HCT116 (cell line): ENCODE results near the gene THAP10. TPM values are rescaled to one million over a fixed set of nuclear protein-coding genes. Genes with fewer than 3 reads are reported as not detected.

Experiments used
- ATAC-seq: fragments of 200-7000 bp; cut with Tn5 transposase; 2 replicates; pipeline ENCODE4 v1.9.1; 2020; ENCODE audit warnings: mild to moderate bottlenecking, moderate library complexity
- BruUV-seq: library from RNA; stranded (reverse); fragments of 400-500 nt; replicated peaks from 2 replicates; lab custom pipeline; 2021; lab: Mats Ljungman, UMichigan
- CTCF ChIA-PET: fragments of 300-600 bp; sonication (Branson Sonifier 250); formaldehyde crosslinking; loops from one replicate; lab custom pipeline; 2021; ENCODE audit warnings: antibody characterized with exemption; lab: Charles Lee
- POLR2A ChIA-PET: fragments of 300-600, 350-600 bp; sonication (Branson Sonifier 250); formaldehyde crosslinking; loops from one replicate; lab custom pipeline; 2021; ENCODE audit warnings: antibody characterized with exemption; lab: Charles Lee
- RAD21 ChIA-PET, 2 experiments: fragments of 300-600 bp; sonication (Branson Sonifier 250); formaldehyde crosslinking; loops; one replicate each; lab custom pipeline; 2023; ENCODE audit warnings: low total read pairs in 2 of 2; ENCODE audit not compliant: uncharacterized antibody in 2 of 2, unreplicated experiment in 2 of 2, low non-redundant PET in 1 of 2; lab: Charles Lee
- DNase-seq: peaks from one replicate; pipeline ENCODE4 v3.0.0-alpha.2; 2010; ENCODE audit warnings: low read depth, low spot score
- H2AFZ ChIP-seq: fragments of 200-600 bp; shearing (Covaris generic), sonication (generic); 2 replicates; pipeline ENCODE4 v1.6.1; 2017; ENCODE audit warnings: low read depth, mixed run types, mixed read lengths, antibody characterized with exemption, low read length; ENCODE audit not compliant: poor library complexity, severe bottlenecking
- H3K27ac ChIP-seq: 2 replicates; pipeline ENCODE4 v1.5.1; 2012; ENCODE audit warnings: low read depth, low read length
- H3K27me3 ChIP-seq: fragments of 200-600 bp; sonication (generic); 2 replicates; pipeline ENCODE4 v1.6.1; 2016; ENCODE audit warnings: mixed run types, low read length, mixed read lengths; ENCODE audit not compliant: insufficient read depth
- H3K36me3 ChIP-seq, 2 experiments: fragments of 200-500 bp in 1 of 2; fragments of 200-600 bp in 1 of 2; sonication (Bioruptor generic) in 1 of 2; sonication (generic) in 1 of 2; 2 replicates each; pipeline versions ENCODE4 v1.5.1 to v1.6.1; 2014 to 2016; ENCODE audit warnings: low read length in 2 of 2, inconsistent platforms in 1 of 2, mixed read lengths in 1 of 2, mixed run types in 1 of 2; ENCODE audit not compliant: insufficient read depth in 2 of 2, control insufficient read depth in 1 of 2
- H3K4me1 ChIP-seq, 2 experiments: fragments of 200-600 bp in 1 of 2; sonication (generic) in 1 of 2; 2 replicates each; pipeline versions ENCODE4 v1.5.1 to v1.6.1; 2012 to 2017; ENCODE audit warnings: low read length in 2 of 2, inconsistent platforms in 1 of 2, mild to moderate bottlenecking in 1 of 2, mixed read lengths in 1 of 2, mixed run types in 1 of 2, moderate library complexity in 1 of 2; ENCODE audit not compliant: insufficient read depth in 2 of 2, control insufficient read depth in 1 of 2
- H3K4me2 ChIP-seq: fragments of 200-600 bp; sonication (generic); 2 replicates; pipeline ENCODE4 v1.6.1; 2017; ENCODE audit warnings: mixed run types, low read length, mixed read lengths
- H3K4me3 ChIP-seq, 2 experiments: fragments of 200-600 bp in 1 of 2; sonication (generic) in 1 of 2; replicated peaks in 1 of 2; 2 replicates each; pipeline ENCODE4 v1.5.1; 2011 to 2016; ENCODE audit warnings: low read length in 2 of 2, control low read depth in 1 of 2, low read depth in 1 of 2, mild to moderate bottlenecking in 1 of 2, mixed read lengths in 1 of 2, mixed run types in 1 of 2
- H3K79me2 ChIP-seq: fragments of 200-600 bp; sonication (generic); 2 replicates; pipeline ENCODE4 v1.6.1; 2017; ENCODE audit warnings: mild to moderate bottlenecking, mixed run types, low read length, moderate library complexity, mixed read lengths; ENCODE audit not compliant: insufficient read depth
- H3K9ac ChIP-seq: fragments of 200-600 bp; sonication (generic); 2 replicates; pipeline ENCODE4 v1.6.1; 2016; ENCODE audit warnings: low read length, mixed read lengths
- H3K9me2 ChIP-seq: fragments of 200-600 bp; sonication (generic), shearing (Covaris generic); 2 replicates; pipeline ENCODE4 v1.6.1; 2017; ENCODE audit warnings: mixed run types, mild to moderate bottlenecking, moderate library complexity; ENCODE audit not compliant: insufficient read depth
- H3K9me3 ChIP-seq, 2 experiments: fragments of 200-500 bp in 1 of 2; fragments of 200-600 bp in 1 of 2; sonication (Bioruptor generic) in 1 of 2; sonication (generic) in 1 of 2; 2 replicates each; pipeline ENCODE4 v1.6.1; 2014 to 2017; ENCODE audit warnings: low read length in 2 of 2, mixed read lengths in 2 of 2, inconsistent platforms in 1 of 2, low read depth in 1 of 2, mild to moderate bottlenecking in 1 of 2, mixed run types in 1 of 2, moderate library complexity in 1 of 2; ENCODE audit not compliant: control insufficient read depth in 1 of 2, insufficient read depth in 1 of 2
- H4K20me1 ChIP-seq: fragments of 200-600 bp; sonication (generic), shearing (Covaris generic); 2 replicates; pipeline ENCODE4 v1.6.1; 2017; ENCODE audit warnings: mixed run types, mild to moderate bottlenecking, moderate library complexity; ENCODE audit not compliant: insufficient read depth
- EGR1 ChIP-seq: IDR thresholded peaks from 2 replicates; pipeline ENCODE4 v1.6.1; 2012; ENCODE audit warnings: low read depth
- POLR2A ChIP-seq: IDR thresholded peaks from 2 replicates; pipeline ENCODE4 v1.7.0; 2011; ENCODE audit warnings: borderline replicate concordance; ENCODE audit not compliant: insufficient read depth, insufficient read length; ENCODE audit errors: extremely low read depth
- RAD21 ChIP-seq: IDR thresholded peaks from 2 replicates; pipeline ENCODE4 v1.6.1; 2012; ENCODE audit warnings: low read depth, mild to moderate bottlenecking
- intact Hi-C: fragments of 100-400 bp; cut with micrococcal nuclease; formaldehyde crosslinking; loops from 2 replicates; pipeline ENCODE4 v1.10.0; 2022
- total RNA-seq: library from RNA; stranded (reverse); gene quantifications from one replicate; pipeline ENCODE4 v1.2.1, GENCODE V29; 2021; ENCODE audit not compliant: unreplicated experiment
- TF ChIP-seq, protein P1 (sequence below), 3 experiments: fragments of 200-600 bp in 1 of 3; sonication (generic) in 1 of 3; IDR thresholded peaks in 2 of 3; conservative IDR thresholded peaks in 1 of 3; 2 replicates each; pipeline ENCODE4 v1.5.1; 2012 to 2017; ENCODE audit warnings: low read depth in 2 of 3, low read length in 2 of 3, antibody characterized with exemption in 1 of 3, borderline replicate concordance in 1 of 3, control low read depth in 1 of 3, mild to moderate bottlenecking in 1 of 3, mixed read lengths in 1 of 3, mixed run types in 1 of 3, moderate library complexity in 1 of 3; ENCODE audit not compliant: insufficient read depth in 1 of 3

THAP10 gene
- total RNA-seq, 1 experiment from 2014 or later = 2.8 TPM

DNA sequence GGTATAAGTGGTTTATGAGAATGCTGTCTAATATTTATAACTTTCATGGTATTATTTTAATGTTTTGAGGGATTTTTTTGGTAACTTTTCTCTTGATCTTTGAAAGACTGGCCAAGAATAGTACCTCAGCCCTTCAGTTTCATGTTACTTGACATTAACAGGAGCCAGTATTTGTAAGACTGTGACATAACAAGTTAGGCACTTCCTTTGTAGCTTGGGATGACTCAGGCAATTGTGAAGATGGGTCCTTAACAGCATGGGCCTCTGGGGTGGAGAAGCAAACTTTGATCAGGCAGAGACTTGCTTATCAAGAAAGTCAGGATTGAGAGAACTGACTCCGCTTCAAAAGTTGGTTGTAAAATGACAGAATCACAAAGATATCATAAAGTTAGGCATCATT, 9.9 kb upstream of the THAP10 start (continued):
- no peak for TF ChIP-seq POLR2A

DNA sequence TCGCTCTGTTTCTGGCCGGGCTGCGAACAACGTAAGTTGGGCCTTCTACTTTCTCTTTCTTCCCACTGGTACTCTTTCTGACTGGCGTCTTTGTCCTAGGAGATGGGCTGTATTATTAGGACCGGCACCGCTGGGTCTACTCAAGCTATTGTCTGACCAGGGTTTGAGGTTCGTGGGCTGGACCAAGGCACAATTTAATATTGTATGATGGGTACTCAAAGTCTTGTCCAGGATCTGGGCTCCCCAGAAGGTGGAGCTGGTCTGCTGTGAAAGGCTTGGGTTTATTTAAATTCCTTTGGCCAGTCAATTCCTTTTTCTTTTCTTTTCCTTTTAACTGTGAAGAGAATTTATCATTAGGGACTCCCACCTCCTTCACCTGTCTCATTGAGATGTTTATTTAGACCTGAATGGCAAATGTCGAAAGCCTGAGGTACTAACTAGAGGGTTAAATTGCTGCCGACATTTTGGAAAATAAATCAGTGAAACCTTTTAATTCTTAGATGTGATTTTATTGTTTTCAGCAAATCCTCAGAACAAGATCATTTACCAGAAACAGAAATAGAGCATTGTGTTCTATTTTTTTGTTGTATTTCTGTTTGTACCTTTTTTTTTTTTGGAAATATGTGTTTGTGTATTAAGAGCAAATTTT, 803 bp upstream of the THAP10 start:
- H3K4me1 ChIP-seq = peaks cover 12 to 21% of the 10 kb centered on the region in 2 experiments
- peak overlapping the region; percentile 8; the same call in 1 of the 2 replicates for H3K9ac ChIP-seq
- ChIA-PET RAD21 (no interaction called here), POLR2A (no interaction called here), CTCF (interaction anchor here (1.1 kb wide), 2 partner anchors 18 to 80 kb away, joined by 3 read pairs; no protein-coding TSS in a partner anchor)
- H3K4me2 ChIP-seq = peak overlapping the region; percentile 93
- H3K36me3 ChIP-seq = no peaks in the 10 kb centered on the region
- no peak for DNase-seq
- peak overlapping the region; percentile 77 to 85 for H3K4me3 ChIP-seq
- no peaks in the 10 kb centered on the region for H3K9me2 ChIP-seq
- intact Hi-C loops = loop anchor here (2.0 to 10.0 kb wide), 2 partner anchors 222 to 548 kb away; partner anchors contain the start of gene THSD4
- H3K27ac ChIP-seq = peak overlapping the region; percentile 70; the same call in 1 of the 2 replicates
- BruUV-seq = TSS peak; percentile 70
- no peaks in the 10 kb centered on the region for H3K9me3 ChIP-seq
- peaks cover 13% of the 10 kb centered on the region; the same call in 1 of the 2 replicates for H3K79me2 ChIP-seq
- no peaks in the 10 kb centered on the region for H3K27me3 ChIP-seq
- TF ChIP-seq EGR1 (no peak), RAD21 (peak; percentile 75)
- TF ChIP-seq, protein P1, sequence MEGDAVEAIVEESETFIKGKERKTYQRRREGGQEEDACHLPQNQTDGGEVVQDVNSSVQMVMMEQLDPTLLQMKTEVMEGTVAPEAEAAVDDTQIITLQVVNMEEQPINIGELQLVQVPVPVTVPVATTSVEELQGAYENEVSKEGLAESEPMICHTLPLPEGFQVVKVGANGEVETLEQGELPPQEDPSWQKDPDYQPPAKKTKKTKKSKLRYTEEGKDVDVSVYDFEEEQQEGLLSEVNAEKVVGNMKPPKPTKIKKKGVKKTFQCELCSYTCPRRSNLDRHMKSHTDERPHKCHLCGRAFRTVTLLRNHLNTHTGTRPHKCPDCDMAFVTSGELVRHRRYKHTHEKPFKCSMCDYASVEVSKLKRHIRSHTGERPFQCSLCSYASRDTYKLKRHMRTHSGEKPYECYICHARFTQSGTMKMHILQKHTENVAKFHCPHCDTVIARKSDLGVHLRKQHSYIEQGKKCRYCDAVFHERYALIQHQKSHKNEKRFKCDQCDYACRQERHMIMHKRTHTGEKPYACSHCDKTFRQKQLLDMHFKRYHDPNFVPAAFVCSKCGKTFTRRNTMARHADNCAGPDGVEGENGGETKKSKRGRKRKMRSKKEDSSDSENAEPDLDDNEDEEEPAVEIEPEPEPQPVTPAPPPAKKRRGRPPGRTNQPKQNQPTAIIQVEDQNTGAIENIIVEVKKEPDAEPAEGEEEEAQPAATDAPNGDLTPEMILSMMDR (IDR thresholded peaks at IDR 0.05 in 2 of 3, conservative IDR thresholded peaks at IDR 0.05 in 1 of 3; ENCODE audit: borderline replicate concordance in 1 of 3, insufficient read depth in 1 of 3, low read depth in 2 of 3, low read length in 2 of 3) = peak; percentile 50 to 58 (median 52); a peak in 5 of 6 replicates
- no peaks in the 10 kb centered on the region for H4K20me1 ChIP-seq
- peak overlapping the region; percentile 95 for H2AFZ ChIP-seq
- ATAC-seq = peak; percentile 57
